ENCODE results near the gene MEIKIN. TPM values are rescaled to one million over a fixed set of nuclear protein-coding genes. Genes with fewer than 3 reads are reported as not detected.

The MEIKIN gene
- total and polyA plus RNA-seq, 2 donors (not counting 3 experiments of a cell fraction or from before 2014, with no cell fraction given): not detected

GRCh38 chr5:131957721-131958441, 12.4 kb upstream of the MEIKIN start:
- CTCF ChIA-PET: no interaction called here

GRCh38 chr5:131953969-131954368, 8.5 kb upstream of the MEIKIN start:
- CTCF ChIA-PET: no interaction called here

More at GRCh38 chr5:131957721-131958441, 12.4 kb upstream of the MEIKIN start:
- H3K9me3 ChIP-seq (replicated peaks; ENCODE audit: control insufficient read depth, insufficient read depth, low read length): no peaks in the 10 kb centered on the region
- TF ChIP-seq POLR2A (IDR thresholded peaks at IDR 0.05; ENCODE audit: low read depth, low read length): no peak
- TF ChIP-seq MAX (IDR thresholded peaks at IDR 0.05; ENCODE audit: insufficient read depth, insufficient read length): no peak
- TF ChIP-seq GATA2 (IDR thresholded peaks at IDR 0.05; ENCODE audit: insufficient read depth, insufficient read length, low read depth, low read length): no peak
- no peak for TF ChIP-seq EZH2 (IDR thresholded peaks at IDR 0.05; ENCODE audit: borderline replicate concordance, low read depth, low read length, severe bottlenecking)
- no peak for TF ChIP-seq FOS (IDR thresholded peaks at IDR 0.05; ENCODE audit: borderline replicate concordance, insufficient read depth, low read length)
- no peak for TF ChIP-seq POLR2AphosphoS5 (IDR thresholded peaks at IDR 0.05; ENCODE audit: insufficient read depth, low read depth, low read length)
- no peak overlapping the region for H2AFZ ChIP-seq (ENCODE audit: low read depth, low read length)
- H4K20me1 ChIP-seq (replicated peaks; ENCODE audit: control insufficient read depth, extremely low read depth, insufficient read depth, low read length): no peaks in the 10 kb centered on the region
- POLR2A ChIA-PET: no interaction called here
- DNase-seq (ENCODE audit: low read depth, low spot score) (no peak), FAIRE-seq (no peak)
- no TSS peak for BruUV-seq (replicated peaks)
- no peaks in the 10 kb centered on the region for H3K36me3 ChIP-seq (ENCODE audit: control insufficient read depth in 2 of 2, extremely low read depth in 1 of 2, insufficient read depth in 2 of 2, low read length in 2 of 2)
- no peaks in the 10 kb centered on the region for H3K79me2 ChIP-seq (ENCODE audit: control insufficient read depth, insufficient read depth, low read length)
- dilution Hi-C loops (cut with MboI; ENCODE audit: extremely low pct_ligation_motif_present, low sequenced_read_pairs) (no loop called here), intact Hi-C loops (cut with micrococcal nuclease) (no loop called here)
- H3K27ac ChIP-seq (ENCODE audit: insufficient read depth, low read depth, low read length): no peak overlapping the region
- no peaks in the 10 kb centered on the region for H3K4me1 ChIP-seq (ENCODE audit: control insufficient read depth, extremely low read depth, insufficient read depth, low read length)
- H3K4me3 ChIP-seq (replicated peaks in 1 of 3; ENCODE audit: insufficient read depth in 1 of 3, low read depth in 1 of 3, low read length in 3 of 3): no peak overlapping the region
- H3K9me1 ChIP-seq (replicated peaks; ENCODE audit: control insufficient read depth, extremely low read depth, insufficient read depth, low read length): no peaks in the 10 kb centered on the region
- no peaks in the 10 kb centered on the region for H3K27me3 ChIP-seq (ENCODE audit: control insufficient read depth in 2 of 2, insufficient read depth in 2 of 2, low read length in 2 of 2)
- H3K9ac ChIP-seq (replicated peaks; ENCODE audit: extremely low read depth, insufficient read depth, low read length): no peak overlapping the region
- no peak overlapping the region for H3K4me2 ChIP-seq (ENCODE audit: insufficient read depth, low read length)

More at GRCh38 chr5:131953969-131954368, 8.5 kb upstream of the MEIKIN start:
- H3K4me3 ChIP-seq (replicated peaks in 1 of 3; ENCODE audit: insufficient read depth in 1 of 3, low read depth in 1 of 3, low read length in 3 of 3): no peak overlapping the region
- H3K27ac ChIP-seq (ENCODE audit: insufficient read depth, low read depth, low read length): no peak overlapping the region
- H3K4me1 ChIP-seq (ENCODE audit: control insufficient read depth, extremely low read depth, insufficient read depth, low read length): no peaks in the 10 kb centered on the region
- H3K27me3 ChIP-seq (ENCODE audit: control insufficient read depth in 2 of 2, insufficient read depth in 2 of 2, low read length in 2 of 2): peaks cover 3 to 4% of the 10 kb centered on the region in 2 experiments
- DNase-seq (ENCODE audit: low read depth, low spot score): no peak
- no peak for FAIRE-seq
- no peaks in the 10 kb centered on the region for H3K9me1 ChIP-seq (replicated peaks; ENCODE audit: control insufficient read depth, extremely low read depth, insufficient read depth, low read length)
- H3K4me2 ChIP-seq (ENCODE audit: insufficient read depth, low read length): no peak overlapping the region
- intact Hi-C loops (cut with micrococcal nuclease) (no loop called here), dilution Hi-C loops (cut with MboI; ENCODE audit: extremely low pct_ligation_motif_present, low sequenced_read_pairs) (no loop called here)
- no peaks in the 10 kb centered on the region for H4K20me1 ChIP-seq (replicated peaks; ENCODE audit: control insufficient read depth, extremely low read depth, insufficient read depth, low read length)
- no peaks in the 10 kb centered on the region for H3K9me3 ChIP-seq (replicated peaks; ENCODE audit: control insufficient read depth, insufficient read depth, low read length)
- TF ChIP-seq CTCF (IDR thresholded peaks at IDR 0.05; ENCODE audit: extremely low read depth in 1 of 2, insufficient read depth in 1 of 2, low read depth in 1 of 2, low read length in 2 of 2) (no peak), EZH2 (IDR thresholded peaks at IDR 0.05; ENCODE audit: borderline replicate concordance, low read depth, low read length, severe bottlenecking) (no peak), GATA2 (IDR thresholded peaks at IDR 0.05; ENCODE audit: insufficient read depth, insufficient read length, low read depth, low read length) (no peak), MAX (IDR thresholded peaks at IDR 0.05; ENCODE audit: insufficient read depth, insufficient read length) (no peak), POLR2A (IDR thresholded peaks at IDR 0.05; ENCODE audit: low read depth, low read length) (no peak), POLR2AphosphoS5 (IDR thresholded peaks at IDR 0.05; ENCODE audit: insufficient read depth, low read depth, low read length) (no peak), MYC (IDR thresholded peaks at IDR 0.05; ENCODE audit: low read depth, low read length) (no peak), FOS (IDR thresholded peaks at IDR 0.05; ENCODE audit: borderline replicate concordance, insufficient read depth, low read length) (no peak), JUN (IDR thresholded peaks at IDR 0.05; ENCODE audit: borderline replicate concordance, insufficient read depth, insufficient read length, low read depth) (no peak)
- no peak overlapping the region for H3K9ac ChIP-seq (replicated peaks; ENCODE audit: extremely low read depth, insufficient read depth, low read length)
- no TSS peak for BruUV-seq (replicated peaks)
- POLR2A ChIA-PET: no interaction called here
- no peak overlapping the region for H2AFZ ChIP-seq (ENCODE audit: low read depth, low read length)
- no peaks in the 10 kb centered on the region for H3K79me2 ChIP-seq (ENCODE audit: control insufficient read depth, insufficient read depth, low read length)
- no peaks in the 10 kb centered on the region for H3K36me3 ChIP-seq (ENCODE audit: control insufficient read depth in 2 of 2, extremely low read depth in 1 of 2, insufficient read depth in 2 of 2, low read length in 2 of 2)

Measured in endothelial cell of umbilical vein (primary cell).